HG03135 (cell line): ENCODE results near the gene DMRTC2.
"Not testable (repeated sequence)": the region's sequence is repeated elsewhere in the genome, so short reads cannot be mapped to it uniquely, and the experiment has no call there.

Experiments
- ATAC-seq: cut with Tn5 transposase; IDR thresholded peaks from one replicate; pipeline ENCODE4 v1.9.1; 2021; ENCODE audit warnings: mild to moderate bottlenecking, moderate library complexity; ENCODE audit not compliant: unreplicated experiment

DMRTC2 gene

GRCh38 chr19:41869374-41869955 lies 24.6 kb downstream of the DMRTC2 start:
- ATAC-seq = no peak

- no peak for ATAC-seq
Measured at GRCh38 chr19:41870401-41870873, 25.6 kb downstream of the DMRTC2 start.

DNA sequence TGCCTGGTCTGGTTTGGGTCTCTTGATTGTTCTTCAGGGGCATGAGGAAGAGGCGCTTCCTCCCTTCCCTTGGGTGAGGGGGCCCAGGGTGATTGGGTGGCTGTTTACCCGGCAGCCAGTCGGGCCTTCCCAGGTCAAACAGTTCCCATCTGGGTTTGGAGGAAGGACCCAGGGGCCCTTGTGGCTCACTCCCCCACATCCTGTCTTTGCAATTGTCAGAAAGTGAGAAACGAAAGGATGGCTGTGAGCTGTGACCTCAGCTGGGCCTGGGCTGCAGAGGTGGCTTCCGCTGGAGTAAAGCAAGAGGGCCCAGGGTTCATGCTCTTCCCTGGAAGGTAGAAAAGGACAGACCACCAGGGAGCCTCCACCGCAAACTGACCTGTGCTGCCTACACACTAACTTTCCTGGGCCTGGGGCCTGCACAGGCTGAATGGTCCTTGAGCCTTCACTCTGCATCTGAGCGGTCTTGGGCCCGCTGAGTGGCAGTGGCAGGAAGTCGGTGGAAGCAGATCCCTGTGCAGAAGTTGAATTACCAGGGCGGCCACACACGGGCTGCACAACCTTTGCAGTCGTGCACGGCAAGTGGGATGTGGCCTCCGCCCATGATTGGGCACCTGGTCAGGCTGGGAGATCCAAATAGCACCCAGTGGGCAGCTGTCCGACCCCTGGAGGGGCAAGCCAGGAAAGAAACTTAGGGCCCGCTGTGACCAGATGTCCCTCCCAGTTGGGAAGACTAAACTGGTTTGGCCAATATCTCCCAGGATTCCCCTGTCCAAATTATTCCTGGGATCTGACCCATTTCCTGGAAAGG lies 26.9 kb downstream of the DMRTC2 start:
- ATAC-seq = peak; percentile 43

GRCh38 chr19:41872384-41872774 lies 27.5 kb downstream of the DMRTC2 start:
- no peak for ATAC-seq

GRCh38 chr19:41872775-41873647 lies 28.2 kb downstream of the DMRTC2 start:
- no peak for ATAC-seq

- ATAC-seq = not testable (repeated sequence)
Measured at GRCh38 chr19:41875973-41876372, 31.1 kb downstream of the DMRTC2 start.

GRCh38 chr19:41876847-41877832 lies 32.3 kb downstream of the DMRTC2 start, which contains the start of gene CD79A:
TSS of gene CD79A (plus strand) at chr19:41877279. CDS start at chr19:41877305, 26 bp downstream.
- peak; percentile 60 for ATAC-seq

DNA sequence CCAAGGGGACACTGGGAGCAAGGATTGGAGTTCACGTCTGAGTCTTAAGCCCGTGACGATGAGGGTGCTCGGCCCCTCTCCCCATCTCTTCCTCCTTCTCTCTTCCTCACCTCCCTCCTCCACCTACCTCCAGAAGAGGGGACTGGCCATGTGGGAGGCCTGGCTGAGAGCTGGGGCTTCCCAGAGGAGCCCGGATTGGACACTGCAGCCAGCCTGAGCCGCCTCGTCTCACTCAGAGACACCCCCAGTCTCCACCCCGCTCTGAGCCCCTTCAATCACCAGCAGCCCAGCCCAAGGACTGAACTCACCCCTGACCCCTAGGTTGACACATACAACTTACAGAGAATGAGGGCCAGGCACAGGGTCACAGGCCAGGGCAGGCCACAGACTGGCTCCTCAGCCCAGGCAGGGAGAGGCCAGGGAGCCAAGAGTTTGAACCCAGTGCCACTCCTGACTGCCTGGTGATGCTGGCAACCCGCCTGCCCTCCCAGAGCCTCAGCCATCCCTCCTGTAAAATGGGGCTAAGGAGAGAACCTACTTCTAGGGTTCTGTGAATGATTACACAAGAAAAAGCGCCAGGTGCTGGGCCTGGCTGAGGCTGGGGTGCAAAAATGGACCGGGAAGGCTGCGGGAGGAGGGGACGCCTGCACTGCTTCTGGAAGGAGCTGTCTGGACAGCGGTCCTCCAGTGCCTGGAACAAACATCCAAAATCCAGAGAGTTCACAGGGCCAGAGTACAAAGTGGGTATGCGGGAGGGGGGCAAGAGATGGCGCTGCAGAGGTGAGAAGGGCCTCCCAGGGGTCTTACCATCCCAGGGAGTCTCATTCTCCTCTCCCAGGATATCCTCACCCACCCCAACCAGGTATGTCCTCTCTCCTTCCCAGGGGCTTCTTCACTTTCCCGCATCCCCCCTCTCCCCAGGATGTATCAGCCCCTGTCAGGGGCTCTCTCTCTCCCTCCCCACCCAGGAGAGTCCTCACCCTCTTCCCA lies 33.4 kb downstream of the DMRTC2 start:
- no peak for ATAC-seq

DNA sequence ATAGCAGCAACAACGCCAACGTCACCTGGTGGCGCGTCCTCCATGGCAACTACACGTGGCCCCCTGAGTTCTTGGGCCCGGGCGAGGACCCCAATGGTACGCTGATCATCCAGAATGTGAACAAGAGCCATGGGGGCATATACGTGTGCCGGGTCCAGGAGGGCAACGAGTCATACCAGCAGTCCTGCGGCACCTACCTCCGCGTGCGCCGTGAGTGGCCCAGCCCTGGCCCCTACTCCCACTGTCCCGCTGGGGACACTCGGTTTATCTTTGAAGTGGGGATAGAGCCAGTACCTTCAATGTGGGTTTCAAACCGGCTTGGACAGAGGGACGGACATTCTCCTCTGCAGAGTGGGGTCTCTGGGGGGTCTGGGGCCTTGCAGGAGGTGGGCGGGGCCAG lies 34.2 kb downstream of the DMRTC2 start:
- no peak for ATAC-seq

GRCh38 chr19:41879670-41880328 lies 35.0 kb downstream of the DMRTC2 start:
- ATAC-seq = no peak

- ATAC-seq = no peak
Measured at GRCh38 chr19:41880329-41880708, 35.5 kb downstream of the DMRTC2 start.

- no peak for ATAC-seq
Measured at GRCh38 chr19:41882568-41883462, 38.0 kb downstream of the DMRTC2 start, which contains the start of gene ARHGEF1. TSS of gene ARHGEF1 (plus strand) at chr19:41883184. CDS start at chr19:41888083, 4,899 bp downstream.

GRCh38 chr19:41883463-41883820 lies 38.6 kb downstream of the DMRTC2 start:
- ATAC-seq = no peak

DNA sequence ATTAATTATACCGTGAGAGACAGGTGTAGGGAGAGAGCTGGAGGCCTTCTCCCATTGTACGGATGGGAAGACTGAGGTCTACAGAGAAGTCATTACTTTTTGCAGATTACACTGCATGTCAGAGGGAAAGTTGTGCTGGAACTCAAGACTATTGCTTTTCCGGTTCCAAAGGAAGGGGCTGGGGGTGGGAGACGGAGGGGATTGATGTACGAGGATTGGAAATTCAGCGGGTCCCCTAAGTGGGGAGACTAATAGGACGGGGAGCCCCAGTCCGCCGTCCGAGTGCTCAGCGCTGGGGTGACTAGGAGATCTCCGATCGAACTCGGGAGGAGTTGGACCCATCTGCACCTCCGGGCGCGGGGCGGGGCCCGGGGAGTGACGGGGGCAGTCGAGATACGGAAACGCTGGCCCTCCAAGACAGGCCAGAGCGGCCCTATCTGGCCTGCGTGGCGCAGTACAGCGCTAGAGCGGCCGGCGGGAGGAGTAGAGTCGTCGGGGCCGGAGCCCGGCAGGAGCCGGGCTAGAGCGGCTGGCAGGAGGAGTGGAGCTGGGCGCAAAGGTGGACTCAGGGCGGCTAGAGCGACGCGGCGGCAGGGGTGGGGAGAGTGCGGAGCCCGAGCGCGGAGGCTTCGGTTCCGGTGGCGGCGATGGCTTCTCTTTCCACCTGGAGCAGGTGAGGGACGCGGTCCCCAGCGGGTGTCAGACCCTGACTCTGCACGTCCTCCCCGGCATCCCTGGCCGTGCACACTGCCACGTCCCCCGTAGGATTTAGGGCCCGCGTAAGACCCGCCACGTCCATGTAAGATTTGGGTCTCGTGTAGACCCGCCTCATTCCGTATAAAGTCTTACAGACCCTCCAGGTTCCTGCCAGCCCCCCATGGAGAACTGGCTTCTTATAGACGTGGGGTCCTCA lies 39.2 kb downstream of the DMRTC2 start:
- peak; percentile 74 for ATAC-seq

DNA sequence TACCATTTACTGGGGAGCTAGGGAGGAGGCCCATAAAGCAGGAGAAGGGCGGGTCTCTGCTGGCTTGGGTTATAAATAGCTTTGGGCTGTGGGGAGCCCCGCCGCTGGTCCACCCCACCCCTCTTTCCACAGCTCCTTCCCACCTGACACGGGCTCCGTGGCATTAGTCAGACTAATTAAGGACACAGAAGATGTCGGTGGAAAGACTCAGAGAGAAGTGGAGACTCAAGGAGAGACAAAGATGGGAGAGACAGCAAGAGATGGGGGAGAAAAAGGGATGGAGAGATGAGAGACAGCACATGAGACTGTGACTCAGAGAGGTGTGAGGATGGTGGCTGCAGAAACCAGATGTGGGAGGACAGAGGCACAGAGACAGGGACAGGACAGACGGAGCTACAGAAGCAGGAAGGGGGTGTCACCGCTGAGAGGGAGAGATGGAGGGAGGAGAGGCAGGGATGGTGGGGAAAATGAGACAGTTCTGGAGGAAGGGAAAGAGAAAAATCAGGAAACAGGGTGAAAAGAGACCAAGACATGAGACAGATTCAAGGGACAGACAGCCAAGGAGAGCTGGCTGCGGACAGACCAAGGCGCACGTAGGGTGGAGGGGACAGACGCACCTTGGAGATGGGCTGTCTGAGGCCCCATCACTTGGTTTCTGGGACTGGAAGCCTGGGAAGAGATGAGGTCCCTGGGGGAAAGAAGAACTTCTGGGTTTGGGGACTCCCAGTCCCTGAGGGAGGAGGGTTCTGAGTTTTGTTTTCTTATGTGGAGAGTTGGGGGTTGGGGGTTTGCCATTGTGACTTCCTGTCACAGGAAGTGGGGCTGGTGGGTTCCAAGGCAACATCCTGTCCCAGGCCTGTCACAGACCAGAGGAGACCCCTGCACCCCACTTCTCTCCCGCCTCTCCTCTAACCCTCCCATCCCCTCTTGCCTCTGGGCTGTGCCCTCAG lies 42.2 kb downstream of the DMRTC2 start:
- no peak for ATAC-seq
